Progenitor cell of endocrine pancreas (in vitro differentiated cells): ENCODE results near the gene PAF1. TPM values are rescaled to one million over a fixed set of nuclear protein-coding genes. Genes with fewer than 3 reads are reported as not detected.

Experiments used
- DNase-seq: peaks from one replicate; pipeline ENCODE4 v3.0.0; 2021; ENCODE audit warnings: low spot score; ENCODE audit not compliant: unreplicated experiment
- H3K27ac Mint-ChIP-seq: 2 replicates; pipeline ENCODE4 v1.8.0; 2021; ENCODE audit warnings: mild to moderate bottlenecking, moderate library complexity, mixed read lengths
- H3K27me3 Mint-ChIP-seq: 2 replicates; pipeline ENCODE4 v1.8.0; 2021; ENCODE audit warnings: mixed read lengths
- H3K36me3 Mint-ChIP-seq: 2 replicates; pipeline ENCODE4 v1.8.0; 2022; ENCODE audit warnings: mixed read lengths; ENCODE audit not compliant: insufficient read depth
- H3K4me1 Mint-ChIP-seq: 2 replicates; pipeline ENCODE4 v1.8.0; 2021; ENCODE audit warnings: low read depth, mixed read lengths
- H3K4me3 Mint-ChIP-seq: 2 replicates; pipeline ENCODE4 v1.8.0; 2021; ENCODE audit warnings: low read depth, mild to moderate bottlenecking, moderate library complexity, mixed read lengths
- H3K9me3 Mint-ChIP-seq: 2 replicates; pipeline ENCODE4 v1.8.0; 2021; ENCODE audit warnings: low read depth, mixed read lengths
- CTCF ChIP-seq: fragments of 200-600 bp; sonication (generic); IDR thresholded peaks from one replicate; pipeline ENCODE4 v1.5.0; 2021; ENCODE audit warnings: antibody characterized with exemption, mild to moderate bottlenecking; ENCODE audit not compliant: unreplicated experiment
- total RNA-seq: library from RNA; stranded (reverse); gene quantifications from 2 replicates; pipeline ENCODE4 v1.2.1, GENCODE V29; 2021

PAF1 gene
- total RNA-seq, 1 donor from 2014 or later, result 49.4 TPM

GRCh38 chr19:39400061-39400460 is 9.2 kb upstream of the PAF1 start:
- Mint-ChIP-seq H3K27me3 (no peaks in the 10 kb centered on the region), H3K36me3 (peaks cover 3% of the 10 kb centered on the region), H3K4me1 (peaks cover 24% of the 10 kb centered on the region), H3K27ac (no peak overlapping the region), H3K4me3 (no peak overlapping the region), H3K9me3 (no peaks in the 10 kb centered on the region)
- no peak for DNase-seq
- TF ChIP-seq CTCF, result no peak

GRCh38 chr19:39399668-39400050 is 8.8 kb upstream of the PAF1 start:
- DNase-seq, result no peak
- H3K4me3 Mint-ChIP-seq, result no peak overlapping the region
- TF ChIP-seq CTCF, result no peak
- H3K27me3 Mint-ChIP-seq, result no peaks in the 10 kb centered on the region
- peaks cover 24% of the 10 kb centered on the region for H3K4me1 Mint-ChIP-seq
- no peaks in the 10 kb centered on the region for H3K9me3 Mint-ChIP-seq
- H3K36me3 Mint-ChIP-seq, result peaks cover 4% of the 10 kb centered on the region
- peak overlapping the region; percentile 69 for H3K27ac Mint-ChIP-seq

DNA sequence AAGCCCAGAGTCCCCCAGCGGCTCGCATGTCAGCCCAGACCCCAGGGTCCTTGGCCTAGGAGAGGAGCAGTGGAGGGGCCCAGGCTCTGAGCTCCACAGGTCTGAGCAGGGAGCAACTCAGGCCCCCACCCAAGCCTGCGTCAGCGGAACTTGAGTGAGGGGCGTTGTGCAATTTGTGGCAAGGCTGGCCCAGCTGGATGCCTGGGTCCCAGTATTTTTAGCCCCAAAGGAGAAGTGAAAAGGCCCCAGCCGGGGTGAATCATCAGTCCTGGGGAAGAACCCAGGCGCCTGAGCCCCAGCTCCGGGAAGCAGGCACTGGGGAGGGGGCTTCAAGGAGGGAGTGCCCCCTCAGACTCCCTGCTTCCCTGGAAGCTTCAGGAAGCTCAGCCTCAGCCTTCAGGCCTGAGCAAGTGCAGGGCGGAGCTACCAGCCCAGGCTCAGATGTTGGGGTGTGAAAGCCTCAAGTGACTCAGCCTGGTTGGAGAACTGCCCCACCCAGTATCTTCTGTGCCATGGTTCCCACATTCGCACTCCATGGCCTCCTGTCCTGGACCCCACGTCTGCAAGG is 7.5 kb upstream of the PAF1 start:
- H3K4me3 Mint-ChIP-seq, result no peak overlapping the region
- H3K36me3 Mint-ChIP-seq, result peaks cover 4% of the 10 kb centered on the region
- peaks cover 20% of the 10 kb centered on the region for H3K4me1 Mint-ChIP-seq
- peak overlapping the region; percentile 80 for H3K27ac Mint-ChIP-seq
- no peak for TF ChIP-seq CTCF
- DNase-seq, result no peak
- H3K9me3 Mint-ChIP-seq, result no peaks in the 10 kb centered on the region
- H3K27me3 Mint-ChIP-seq, result no peaks in the 10 kb centered on the region

- peak; percentile 84 for DNase-seq
- peak overlapping the region; percentile 80 for H3K27ac Mint-ChIP-seq
- H3K9me3 Mint-ChIP-seq, result no peaks in the 10 kb centered on the region
- H3K36me3 Mint-ChIP-seq, result peaks cover 4% of the 10 kb centered on the region
- H3K27me3 Mint-ChIP-seq, result no peaks in the 10 kb centered on the region
- H3K4me3 Mint-ChIP-seq, result peak overlapping the region; percentile 35
- peak; percentile 98 for TF ChIP-seq CTCF
- H3K4me1 Mint-ChIP-seq, result peaks cover 17% of the 10 kb centered on the region
Observed at GRCh38 chr19:39397360-39398296, 6.7 kb upstream of the PAF1 start.

DNA sequence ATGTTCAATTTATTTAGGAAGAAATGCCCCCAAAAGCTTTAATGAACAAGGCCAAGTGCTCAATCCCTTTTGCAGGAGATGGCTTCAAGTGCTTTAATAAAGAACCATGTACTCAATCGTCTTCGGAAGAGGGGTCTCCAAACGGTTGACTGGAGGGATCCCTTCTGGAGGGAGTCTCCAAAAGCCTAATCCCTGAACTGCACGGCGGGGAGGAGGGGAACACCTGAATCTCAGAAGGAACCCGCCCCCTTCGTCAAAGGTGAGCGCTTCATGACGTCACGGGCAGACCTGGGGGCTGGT is 505 bp downstream of the PAF1 start:
- H3K27me3 Mint-ChIP-seq, result no peaks in the 10 kb centered on the region
- peak overlapping the region; percentile 99 for H3K27ac Mint-ChIP-seq
- peak overlapping the region; percentile 97 for H3K4me3 Mint-ChIP-seq
- no peak for DNase-seq
- peaks cover 18% of the 10 kb centered on the region for H3K4me1 Mint-ChIP-seq
- peaks cover 22% of the 10 kb centered on the region for H3K36me3 Mint-ChIP-seq
- no peaks in the 10 kb centered on the region for H3K9me3 Mint-ChIP-seq
- no peak for TF ChIP-seq CTCF
